HEK293 (cell line): ENCODE measurements around the gene TMIGD1.

ENCODE experiments used
- CTCF ChIA-PET: fragments of 350-600 bp; formaldehyde crosslinking; extraction: SDS; loops from one replicate; lab custom pipeline; 2021; ENCODE audit warnings: antibody characterized with exemption; lab: Yijun Ruan, JAX
- POLR2A ChIA-PET: fragments of 300-600 bp; formaldehyde crosslinking; extraction: SDS; loops from one replicate; lab custom pipeline; 2020; ENCODE audit warnings: antibody characterized with exemption, inconsistent platforms; lab: Yijun Ruan, JAX
- H3K27ac ChIP-seq: fragments of 200-500 bp; sonication (Bioruptor generic); 2 replicates; pipeline ENCODE4 v1.5.1; 2014; ENCODE audit warnings: low read depth, low read length, control low read depth, inconsistent platforms; ENCODE audit errors: extremely low read depth
- H3K36me3 ChIP-seq, 2 experiments: fragments of 200-500 bp in 1 of 2; sonication (Bioruptor generic) in 1 of 2; 1 replicate in 1 of 2; 2 replicates in 1 of 2; pipeline ENCODE4 v1.5.1; 2014 to 2017; ENCODE audit warnings: inconsistent platforms in 2 of 2, low read length in 2 of 2; ENCODE audit not compliant: control insufficient read depth in 2 of 2, insufficient read depth in 1 of 2
- H3K4me1 ChIP-seq: fragments of 200-500 bp; sonication (Bioruptor generic); 2 replicates; pipeline ENCODE4 v1.5.1; 2014; ENCODE audit warnings: mild to moderate bottlenecking, low read length, inconsistent platforms; ENCODE audit not compliant: control insufficient read depth, insufficient read depth
- H3K4me3 ChIP-seq: 2 replicates; pipeline ENCODE4 v1.5.1; 2011; ENCODE audit warnings: low read depth, mild to moderate bottlenecking, control low read depth, low read length, moderate library complexity
- H3K9me3 ChIP-seq: fragments of 200-500 bp; sonication (Bioruptor generic); 2 replicates; pipeline ENCODE4 v1.5.1; 2014; ENCODE audit warnings: low read depth, low read length, inconsistent platforms; ENCODE audit not compliant: control insufficient read depth, insufficient read depth
- HOXA7 ChIP-seq: sonication (generic); formaldehyde crosslinking; IDR thresholded peaks from 2 replicates; pipeline ENCODE4 v1.8.1; 2022; ENCODE audit warnings: missing genetic modification reagents, borderline replicate concordance
- HOXC10 ChIP-seq: sonication (generic); formaldehyde crosslinking; IDR thresholded peaks from 2 replicates; pipeline ENCODE4 v1.8.1; 2023; ENCODE audit warnings: mild to moderate bottlenecking, missing genetic modification reagents
- IKZF3 ChIP-seq: fragments of 450-650 bp; IDR thresholded peaks from 2 replicates; pipeline ENCODE4 v1.5.0; 2018; ENCODE audit warnings: missing biosample characterization, mild to moderate bottlenecking, missing genetic modification characterization, moderate library complexity
- KLF16 ChIP-seq: fragments of 450-650 bp; formaldehyde crosslinking; IDR thresholded peaks from 2 replicates; pipeline ENCODE4 v1.5.1; 2017; ENCODE audit warnings: missing biosample characterization, missing genetic modification characterization
- SP3 ChIP-seq: fragments of 450-650 bp; formaldehyde crosslinking; IDR thresholded peaks from 2 replicates; pipeline ENCODE4 v1.5.1; 2016; ENCODE audit warnings: missing biosample characterization, missing genetic modification characterization
- ZNF132 ChIP-seq: fragments of 450-650 bp; formaldehyde crosslinking; IDR thresholded peaks from 2 replicates; pipeline ENCODE4 v1.5.1; 2017; ENCODE audit warnings: missing biosample characterization, missing genetic modification characterization, borderline replicate concordance
- ZNF155 ChIP-seq: fragments of 450-650 bp; formaldehyde crosslinking; IDR thresholded peaks from 2 replicates; pipeline ENCODE4 v1.5.1; 2016; ENCODE audit warnings: missing biosample characterization, missing genetic modification characterization
- ZNF23 ChIP-seq: fragments of 450-650 bp; formaldehyde crosslinking; IDR thresholded peaks from 2 replicates; pipeline ENCODE4 v1.5.1; 2016; ENCODE audit warnings: missing biosample characterization, missing genetic modification characterization, borderline replicate concordance
- ZNF311 ChIP-seq: fragments of 450-650 bp; formaldehyde crosslinking; IDR thresholded peaks from 2 replicates; pipeline ENCODE4 v1.5.1; 2017; ENCODE audit warnings: missing biosample characterization, missing genetic modification characterization, borderline replicate concordance
- ZNF335 ChIP-seq: fragments of 450-650 bp; formaldehyde crosslinking; conservative IDR thresholded peaks from 2 replicates; pipeline ENCODE4 v1.5.1; 2016; ENCODE audit warnings: missing biosample characterization, missing genetic modification characterization
- ZNF394 ChIP-seq: fragments of 450-650 bp; formaldehyde crosslinking; IDR thresholded peaks from 2 replicates; pipeline ENCODE4 v1.5.1; 2016; ENCODE audit warnings: missing biosample characterization, missing genetic modification characterization, mild to moderate bottlenecking, moderate library complexity, borderline replicate concordance
- ZNF416 ChIP-seq: fragments of 450-650 bp; formaldehyde crosslinking; IDR thresholded peaks from 2 replicates; pipeline ENCODE4 v1.5.1; 2016; ENCODE audit warnings: missing biosample characterization, missing genetic modification characterization
- ZNF529 ChIP-seq: fragments of 450-650 bp; formaldehyde crosslinking; IDR thresholded peaks from 2 replicates; pipeline ENCODE4 v1.5.1; 2017; ENCODE audit warnings: missing genetic modification characterization, missing biosample characterization; ENCODE audit not compliant: insufficient replicate concordance
- ZNF561 ChIP-seq: fragments of 450-650 bp; IDR thresholded peaks from 2 replicates; pipeline ENCODE4 v1.5.1; 2018; ENCODE audit warnings: missing biosample characterization, missing genetic modification characterization, borderline replicate concordance
- ZNF664 ChIP-seq: fragments of 450-650 bp; formaldehyde crosslinking; IDR thresholded peaks from 2 replicates; pipeline ENCODE4 v1.5.1; 2016; ENCODE audit warnings: missing biosample characterization, missing genetic modification characterization
- ZNF791 ChIP-seq: fragments of 450-650 bp; formaldehyde crosslinking; IDR thresholded peaks from 2 replicates; pipeline ENCODE4 v1.5.1; 2016; ENCODE audit warnings: missing biosample characterization, missing genetic modification characterization
- ZNF843 ChIP-seq: fragments of 450-650 bp; formaldehyde crosslinking; IDR thresholded peaks from 2 replicates; pipeline ENCODE4 v1.5.1; 2016; ENCODE audit warnings: missing biosample characterization, missing genetic modification characterization
- ZSCAN16 ChIP-seq: fragments of 450-650 bp; formaldehyde crosslinking; IDR thresholded peaks from 2 replicates; pipeline ENCODE4 v1.5.1; 2016; ENCODE audit warnings: missing biosample characterization, missing genetic modification characterization
- ZSCAN30 ChIP-seq: fragments of 450-650 bp; IDR thresholded peaks from 2 replicates; pipeline ENCODE4 v1.5.1; 2018; ENCODE audit warnings: missing biosample characterization, mild to moderate bottlenecking, missing genetic modification characterization, moderate library complexity
- TF ChIP-seq, protein P1 (sequence below): fragments of 450-650 bp; formaldehyde crosslinking; IDR thresholded peaks from 2 replicates; pipeline ENCODE4 v1.5.1; 2016; ENCODE audit warnings: missing biosample characterization, missing genetic modification characterization
- TF ChIP-seq, protein P2 (sequence below): fragments of 450-650 bp; formaldehyde crosslinking; IDR thresholded peaks from 2 replicates; pipeline ENCODE4 v1.5.1; 2016; ENCODE audit warnings: missing biosample characterization, missing genetic modification characterization, borderline replicate concordance
- TF ChIP-seq, protein P3 (sequence below): fragments of 450-650 bp; formaldehyde crosslinking; IDR thresholded peaks from 2 replicates; pipeline ENCODE4 v1.5.1; 2017; ENCODE audit warnings: missing biosample characterization, missing genetic modification characterization
- TF ChIP-seq, protein P4 (sequence below): fragments of 450-650 bp; formaldehyde crosslinking; IDR thresholded peaks from 2 replicates; pipeline ENCODE4 v1.5.1; 2017; ENCODE audit warnings: missing biosample characterization, missing genetic modification characterization

TMIGD1 gene

DNA sequence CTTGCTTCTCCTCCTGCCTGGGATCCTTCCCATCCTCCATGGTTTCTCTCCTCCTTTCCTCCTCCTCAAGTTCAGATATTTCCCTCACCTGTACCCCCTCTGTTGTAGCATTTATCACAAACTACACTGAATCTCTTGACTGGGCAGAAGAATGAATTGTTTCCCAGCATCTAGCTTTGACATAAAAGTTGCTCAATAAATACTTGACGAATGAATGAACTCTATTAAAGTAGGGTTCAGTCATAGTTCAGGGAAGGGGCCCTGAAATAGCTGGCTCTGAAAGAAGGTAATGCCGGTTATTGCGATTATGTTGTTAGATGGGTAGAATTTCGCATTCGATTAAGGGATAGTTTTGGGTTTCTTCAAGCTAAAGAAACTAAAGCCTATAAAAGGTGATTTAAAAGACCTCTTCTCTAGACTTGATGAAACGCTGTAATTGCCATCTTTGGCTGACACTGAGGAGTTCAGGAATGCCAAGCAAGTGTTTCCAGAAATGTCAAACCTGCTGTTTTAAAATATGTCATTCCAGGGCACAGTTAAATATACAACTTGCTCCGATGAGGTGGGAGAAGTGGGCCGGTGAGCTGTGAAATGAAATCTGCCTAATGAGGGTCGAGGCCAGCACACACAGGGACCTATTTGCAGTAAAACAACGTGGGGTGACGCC, 43.9 kb upstream of the TMIGD1 start:
- POLR2A ChIA-PET = interaction anchor here (1.1 to 2.1 kb wide), 2 partner anchors 18 to 223 kb away, joined by 3 to 5 read pairs; no protein-coding TSS in a partner anchor
- TF ChIP-seq HOXA7 (CRISPR knock-in tag) (no peak), ZNF791 (tag by site-specific recombination) (no peak), ZSCAN30 (tag by site-specific recombination) (peak; percentile 57; the same call in 1 of the 2 replicates), ZNF335 (tag by site-specific recombination) (0 out of 2 replicates have a peak, but pooled peaks have one; percentile 14), ZNF843 (tag by site-specific recombination) (no peak), ZNF416 (tag by site-specific recombination) (no peak), ZNF664 (tag by site-specific recombination) (peak; percentile 94)
- no peak overlapping the region for H3K4me3 ChIP-seq
- H3K36me3 ChIP-seq = peaks cover 0 to 3% of the 10 kb centered on the region in 2 experiments; a peak in 2 of 3 replicates
- peak overlapping the region; percentile 86 for H3K27ac ChIP-seq
- no peaks in the 10 kb centered on the region for H3K9me3 ChIP-seq
- CTCF ChIA-PET = interaction anchor here (1.1 to 2.1 kb wide), 2 partner anchors 37 to 41 kb away, joined by 5 to 11 read pairs; no protein-coding TSS in a partner anchor
- H3K4me1 ChIP-seq = peaks cover 31% of the 10 kb centered on the region

DNA sequence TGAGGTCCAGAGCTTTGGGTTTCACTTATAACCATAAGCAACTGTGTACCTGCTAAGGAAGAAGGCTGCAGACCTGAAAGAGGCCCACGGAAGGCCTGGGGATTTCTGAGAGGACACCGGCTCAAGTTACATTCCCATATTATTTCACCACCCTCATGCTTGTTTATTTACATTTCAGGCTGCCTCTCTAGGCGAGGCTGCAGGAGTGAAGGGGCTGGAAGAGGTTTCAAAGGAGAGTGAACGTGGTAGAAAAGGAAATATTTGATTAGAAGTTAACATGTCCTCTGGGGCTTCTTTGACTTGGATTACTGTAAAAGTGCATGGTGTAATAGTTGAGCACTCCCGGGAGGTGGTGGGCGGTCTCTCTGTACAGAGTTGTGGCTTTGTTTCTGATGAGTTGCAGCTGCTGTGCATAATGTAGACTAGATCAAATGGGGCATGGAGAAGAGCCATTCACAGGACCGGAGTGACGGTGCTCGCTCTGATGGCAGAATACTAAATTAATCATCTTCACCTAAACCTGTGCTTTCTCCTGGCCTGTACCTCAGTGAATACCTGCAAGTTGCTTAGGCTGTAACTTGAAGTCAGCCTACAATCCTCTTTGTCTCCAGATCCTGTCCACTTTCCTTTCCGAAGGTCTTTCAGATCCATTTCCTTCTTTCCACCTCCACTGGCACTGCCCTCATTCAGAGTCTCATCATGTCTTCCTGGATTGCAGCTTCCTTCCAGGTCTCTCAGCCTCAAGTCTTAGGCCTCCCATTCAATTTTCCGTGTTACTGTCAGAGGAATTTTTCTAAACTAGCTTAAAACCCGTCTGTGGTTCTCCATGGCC, 43.0 kb upstream of the TMIGD1 start:
- H3K4me3 ChIP-seq = no peak overlapping the region
- H3K9me3 ChIP-seq = no peaks in the 10 kb centered on the region
- peaks cover 0 to 3% of the 10 kb centered on the region in 2 experiments; a peak in 1 of 3 replicates for H3K36me3 ChIP-seq
- POLR2A ChIA-PET = no interaction called here
- peaks cover 28% of the 10 kb centered on the region for H3K4me1 ChIP-seq
- peak overlapping the region; percentile 85 for H3K27ac ChIP-seq
- CTCF ChIA-PET = interaction anchor here (0.7 to 2.1 kb wide), 5 partner anchors 19 to 50 kb away, joined by 3 to 11 read pairs (median 4); no protein-coding TSS in a partner anchor
- TF ChIP-seq ZNF311 (tag by site-specific recombination) (no peak), HOXC10 (no peak), ZNF561 (tag by site-specific recombination) (peak; percentile 94), ZNF155 (tag by site-specific recombination) (no peak), ZSCAN16 (peak; percentile 85), ZNF23 (tag by site-specific recombination) (no peak), IKZF3 (tag by site-specific recombination) (peak; percentile 94), ZNF529 (tag by site-specific recombination) (no peak), SP3 (tag by site-specific recombination) (peak; percentile 17; the same call in 1 of the 2 replicates), ZNF132 (tag by site-specific recombination) (no peak), ZNF394 (tag by site-specific recombination) (peak; percentile 43; the same call in 1 of the 2 replicates), KLF16 (tag by site-specific recombination) (no peak)
- TF ChIP-seq, protein P1, sequence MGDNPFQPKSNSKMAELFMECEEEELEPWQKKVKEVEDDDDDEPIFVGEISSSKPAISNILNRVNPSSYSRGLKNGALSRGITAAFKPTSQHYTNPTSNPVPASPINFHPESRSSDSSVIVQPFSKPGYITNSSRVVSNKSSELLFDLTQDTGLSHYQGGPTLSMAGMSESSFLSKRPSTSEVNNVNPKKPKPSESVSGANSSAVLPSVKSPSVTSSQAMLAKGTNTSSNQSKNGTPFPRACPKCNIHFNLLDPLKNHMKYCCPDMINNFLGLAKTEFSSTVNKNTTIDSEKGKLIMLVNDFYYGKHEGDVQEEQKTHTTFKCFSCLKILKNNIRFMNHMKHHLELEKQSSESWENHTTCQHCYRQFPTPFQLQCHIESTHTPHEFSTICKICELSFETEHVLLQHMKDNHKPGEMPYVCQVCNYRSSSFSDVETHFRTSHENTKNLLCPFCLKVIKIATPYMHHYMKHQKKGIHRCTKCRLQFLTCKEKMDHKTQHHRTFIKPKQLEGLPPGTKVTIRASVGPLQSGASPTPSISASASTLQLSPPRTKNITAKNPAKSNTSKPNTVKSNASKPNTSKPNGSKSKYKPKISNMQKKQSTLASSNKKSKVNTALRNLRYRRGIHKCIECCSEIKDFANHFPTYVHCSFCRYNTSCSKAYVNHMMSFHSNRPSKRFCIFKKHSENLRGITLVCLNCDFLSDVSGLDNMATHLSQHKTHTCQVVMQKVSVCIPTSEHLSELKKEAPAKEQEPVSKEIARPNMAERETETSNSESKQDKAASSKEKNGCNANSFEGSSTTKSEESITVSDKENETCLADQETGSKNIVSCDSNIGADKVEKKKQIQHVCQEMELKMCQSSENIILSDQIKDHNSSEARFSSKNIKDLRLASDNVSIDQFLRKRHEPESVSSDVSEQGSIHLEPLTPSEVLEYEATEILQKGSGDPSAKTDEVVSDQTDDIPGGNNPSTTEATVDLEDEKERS (tag by site-specific recombination) = no peak
- TF ChIP-seq, protein P2, sequence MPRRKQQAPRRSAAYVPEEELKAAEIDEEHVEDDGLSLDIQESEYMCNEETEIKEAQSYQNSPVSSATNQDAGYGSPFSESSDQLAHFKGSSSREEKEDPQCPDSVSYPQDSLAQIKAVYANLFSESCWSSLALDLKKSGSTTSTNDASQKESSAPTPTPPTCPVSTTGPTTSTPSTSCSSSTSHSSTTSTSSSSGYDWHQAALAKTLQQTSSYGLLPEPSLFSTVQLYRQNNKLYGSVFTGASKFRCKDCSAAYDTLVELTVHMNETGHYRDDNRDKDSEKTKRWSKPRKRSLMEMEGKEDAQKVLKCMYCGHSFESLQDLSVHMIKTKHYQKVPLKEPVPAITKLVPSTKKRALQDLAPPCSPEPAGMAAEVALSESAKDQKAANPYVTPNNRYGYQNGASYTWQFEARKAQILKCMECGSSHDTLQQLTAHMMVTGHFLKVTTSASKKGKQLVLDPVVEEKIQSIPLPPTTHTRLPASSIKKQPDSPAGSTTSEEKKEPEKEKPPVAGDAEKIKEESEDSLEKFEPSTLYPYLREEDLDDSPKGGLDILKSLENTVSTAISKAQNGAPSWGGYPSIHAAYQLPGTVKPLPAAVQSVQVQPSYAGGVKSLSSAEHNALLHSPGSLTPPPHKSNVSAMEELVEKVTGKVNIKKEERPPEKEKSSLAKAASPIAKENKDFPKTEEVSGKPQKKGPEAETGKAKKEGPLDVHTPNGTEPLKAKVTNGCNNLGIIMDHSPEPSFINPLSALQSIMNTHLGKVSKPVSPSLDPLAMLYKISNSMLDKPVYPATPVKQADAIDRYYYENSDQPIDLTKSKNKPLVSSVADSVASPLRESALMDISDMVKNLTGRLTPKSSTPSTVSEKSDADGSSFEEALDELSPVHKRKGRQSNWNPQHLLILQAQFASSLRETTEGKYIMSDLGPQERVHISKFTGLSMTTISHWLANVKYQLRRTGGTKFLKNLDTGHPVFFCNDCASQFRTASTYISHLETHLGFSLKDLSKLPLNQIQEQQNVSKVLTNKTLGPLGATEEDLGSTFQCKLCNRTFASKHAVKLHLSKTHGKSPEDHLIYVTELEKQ (tag by site-specific recombination) = peak; percentile 82; the same call in 1 of the 2 replicates
- TF ChIP-seq, protein P3, sequence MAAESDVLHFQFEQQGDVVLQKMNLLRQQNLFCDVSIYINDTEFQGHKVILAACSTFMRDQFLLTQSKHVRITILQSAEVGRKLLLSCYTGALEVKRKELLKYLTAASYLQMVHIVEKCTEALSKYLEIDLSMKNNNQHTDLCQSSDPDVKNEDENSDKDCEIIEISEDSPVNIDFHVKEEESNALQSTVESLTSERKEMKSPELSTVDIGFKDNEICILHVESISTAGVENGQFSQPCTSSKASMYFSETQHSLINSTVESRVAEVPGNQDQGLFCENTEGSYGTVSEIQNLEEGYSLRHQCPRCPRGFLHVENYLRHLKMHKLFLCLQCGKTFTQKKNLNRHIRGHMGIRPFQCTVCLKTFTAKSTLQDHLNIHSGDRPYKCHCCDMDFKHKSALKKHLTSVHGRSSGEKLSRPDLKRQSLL (tag by site-specific recombination) = no peak
- TF ChIP-seq, protein P4, sequence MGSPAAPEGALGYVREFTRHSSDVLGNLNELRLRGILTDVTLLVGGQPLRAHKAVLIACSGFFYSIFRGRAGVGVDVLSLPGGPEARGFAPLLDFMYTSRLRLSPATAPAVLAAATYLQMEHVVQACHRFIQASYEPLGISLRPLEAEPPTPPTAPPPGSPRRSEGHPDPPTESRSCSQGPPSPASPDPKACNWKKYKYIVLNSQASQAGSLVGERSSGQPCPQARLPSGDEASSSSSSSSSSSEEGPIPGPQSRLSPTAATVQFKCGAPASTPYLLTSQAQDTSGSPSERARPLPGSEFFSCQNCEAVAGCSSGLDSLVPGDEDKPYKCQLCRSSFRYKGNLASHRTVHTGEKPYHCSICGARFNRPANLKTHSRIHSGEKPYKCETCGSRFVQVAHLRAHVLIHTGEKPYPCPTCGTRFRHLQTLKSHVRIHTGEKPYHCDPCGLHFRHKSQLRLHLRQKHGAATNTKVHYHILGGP = no peak
